Muscle of back (tissue), 11 donors: Measurements from ENCODE around the gene PIK3C2G. TPM values are rescaled to one million over a fixed set of nuclear protein-coding genes. Genes with fewer than 3 reads are reported as not detected.

Source experiments
- DNase-seq, 3 donors: peaks; one replicate each; pipeline versions ENCODE4 v3.0.0 to v3.0.0-alpha.2; 2013
- polyA plus RNA-seq, 10 donors: library from polyadenylated mRNA; unstranded; fragments of 120-200 nt; gene quantifications; one replicate each; pipeline ENCODE4 v1.2.1, GENCODE V29; 2013; ENCODE audit not compliant: insufficient read length in 10 of 10

PIK3C2G gene
- polyA plus RNA-seq, 10 donors, result 0.08 to 1.9 (median 0.26) TPM; not detected in 1

DNA sequence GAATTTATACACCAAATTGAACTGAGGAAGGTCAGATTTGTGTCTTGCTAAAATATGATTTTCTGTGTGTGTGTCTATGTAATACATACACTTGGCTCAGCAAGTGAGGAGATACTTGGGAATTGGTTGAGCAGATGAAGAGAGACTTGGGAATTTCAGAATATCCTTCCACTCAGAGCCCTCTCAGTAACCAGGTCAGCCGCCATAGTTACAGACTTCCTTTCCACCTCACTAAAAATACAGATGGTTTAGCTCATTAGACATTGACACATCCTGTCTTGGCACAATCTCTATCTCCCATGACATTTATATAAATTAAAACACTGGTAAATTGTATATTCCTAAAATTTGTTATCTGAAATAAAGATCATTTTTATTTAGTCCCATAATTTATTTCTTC is 15.9 kb downstream of the PIK3C2G start:
- no peak for DNase-seq

DNA sequence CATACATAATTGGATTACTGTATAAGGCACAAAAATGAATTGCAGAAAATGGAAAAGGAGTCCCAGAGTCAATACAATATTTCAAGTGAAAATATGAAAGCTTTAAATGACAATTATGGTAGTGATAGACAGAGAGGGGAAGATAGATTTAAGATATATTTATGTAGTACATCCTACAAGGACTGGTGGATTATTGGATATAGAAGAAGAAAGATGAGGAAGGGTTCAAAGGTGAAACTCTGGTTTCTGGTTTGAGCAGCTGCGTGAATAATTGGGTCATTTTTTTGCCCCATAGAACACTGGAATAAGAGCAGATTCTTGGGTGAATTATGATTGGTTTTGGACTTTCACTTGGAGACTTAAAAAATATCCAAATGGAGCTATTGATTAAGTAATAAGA is 19.4 kb downstream of the PIK3C2G start:
- DNase-seq, result no peak

DNA sequence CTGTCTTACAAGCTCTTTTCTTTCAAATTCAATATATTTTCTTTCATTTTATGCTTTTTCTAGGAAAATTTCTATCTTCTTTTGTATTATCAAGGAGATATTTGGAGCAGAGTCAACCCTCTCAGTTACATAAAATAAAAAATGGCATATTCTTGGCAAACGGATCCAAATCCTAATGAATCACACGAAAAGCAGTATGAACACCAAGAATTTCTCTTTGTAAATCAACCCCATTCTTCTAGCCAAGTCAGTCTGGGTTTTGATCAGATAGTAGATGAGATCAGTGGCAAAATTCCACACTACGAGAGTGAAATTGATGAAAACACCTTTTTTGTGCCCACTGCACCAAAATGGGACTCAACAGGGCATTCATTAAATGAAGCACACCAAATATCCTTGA is 20.6 kb downstream of the PIK3C2G start:
- no peak for DNase-seq

DNA sequence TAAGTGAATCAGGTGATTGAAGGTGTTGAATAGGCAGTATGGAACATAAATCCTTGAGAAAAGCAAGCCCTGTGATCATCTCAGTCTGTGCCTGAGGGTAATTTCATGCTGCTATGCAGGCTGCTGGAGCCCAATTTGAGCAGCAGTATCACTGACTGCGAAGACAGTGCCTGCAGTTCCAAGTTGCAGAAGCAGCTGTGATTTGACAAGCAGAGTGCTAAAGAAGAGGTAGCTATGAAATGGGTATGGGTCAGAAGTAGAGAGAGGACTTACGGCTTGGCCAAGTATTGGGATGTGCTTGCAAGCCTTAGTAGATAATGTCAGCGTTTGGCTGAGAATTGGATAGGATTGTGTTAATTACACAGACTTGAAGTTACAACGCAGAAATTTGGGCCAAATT is 22.5 kb downstream of the PIK3C2G start:
- DNase-seq, result peak in 1 of 3 donors; percentile 60

DNA sequence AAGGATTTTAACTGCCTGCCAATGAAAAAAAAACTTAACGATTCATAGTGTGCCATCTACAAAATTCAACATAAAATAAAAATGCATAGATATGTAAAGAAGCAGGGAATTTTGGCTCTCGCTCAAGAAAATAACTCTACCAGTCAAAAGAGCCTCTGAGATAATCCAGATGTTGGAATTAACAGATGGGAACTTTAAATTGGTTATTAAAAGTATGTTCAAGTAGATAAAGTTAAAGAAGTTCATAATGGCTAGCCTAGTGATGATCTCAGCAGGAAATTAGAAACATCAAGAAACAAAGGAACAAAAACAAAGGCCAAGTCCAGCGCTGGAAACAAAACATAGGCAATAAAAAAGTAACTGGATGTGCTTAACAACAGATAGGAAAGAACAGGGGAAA is 23.1 kb downstream of the PIK3C2G start:
- peak in 1 of 3 donors; percentile 75 for DNase-seq

DNA sequence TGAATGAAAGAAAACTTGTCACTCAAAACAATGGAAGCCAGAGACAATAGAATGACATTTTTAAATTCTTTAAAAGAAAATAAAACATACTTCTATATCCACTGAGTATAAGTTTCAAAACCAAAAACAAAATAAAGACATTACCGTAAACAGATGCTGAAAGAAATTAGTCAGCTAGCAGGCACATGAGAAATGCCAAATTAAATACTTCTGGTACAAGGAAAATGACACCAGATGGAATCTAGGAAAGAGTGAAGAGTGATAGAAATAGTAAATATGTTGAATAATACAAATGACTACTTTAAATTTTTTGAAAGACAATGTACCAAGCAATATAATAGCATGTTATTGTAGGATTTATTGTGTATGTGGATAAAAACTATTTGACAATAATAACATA is 23.8 kb downstream of the PIK3C2G start:
- DNase-seq, result no peak

- DNase-seq, result no peak
Measured at GRCh38 chr12:18290386-18290785, 29.1 kb downstream of the PIK3C2G start.

- no peak for DNase-seq
Measured at GRCh38 chr12:18294889-18295288, 33.6 kb downstream of the PIK3C2G start.

- DNase-seq, result no peak
Measured at GRCh38 chr12:18296201-18296908, 35.0 kb downstream of the PIK3C2G start.

DNA sequence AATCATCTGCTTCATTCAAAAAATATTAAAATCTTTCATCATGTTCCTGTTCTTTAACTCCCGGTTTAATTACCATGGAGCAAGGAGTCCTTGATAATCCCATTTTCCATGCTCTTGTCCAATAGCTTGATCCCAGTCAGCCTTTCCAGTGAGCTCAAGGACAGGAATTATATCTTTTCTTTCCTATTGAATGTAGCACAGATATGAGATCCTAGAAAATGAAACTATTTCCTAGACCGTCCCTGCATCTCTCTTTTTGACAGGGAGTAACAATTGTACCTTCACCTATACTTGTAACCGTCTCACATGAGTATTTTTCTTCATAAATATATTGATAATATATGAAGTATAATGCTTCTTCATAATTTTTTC is 35.6 kb downstream of the PIK3C2G start:
- DNase-seq, result no peak

DNA sequence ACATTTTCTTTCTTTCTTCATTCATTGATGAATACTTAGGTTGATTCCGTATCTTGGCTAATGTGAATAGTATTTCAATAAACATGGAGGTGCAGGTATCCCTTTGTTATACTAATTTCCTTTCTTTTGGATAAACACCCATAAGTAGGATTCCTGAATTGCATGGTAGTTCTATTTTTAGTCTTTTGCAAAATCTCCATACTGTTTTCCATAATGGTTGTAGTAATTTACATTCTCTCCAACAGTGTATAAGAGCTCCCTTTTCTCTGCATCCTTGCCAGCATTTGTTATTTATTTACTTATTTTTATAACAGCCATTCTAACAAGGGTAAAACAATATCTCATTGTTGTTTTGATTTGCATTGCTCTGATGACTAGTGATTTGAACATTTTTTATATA is 36.6 kb downstream of the PIK3C2G start:
- DNase-seq, result no peak

DNA sequence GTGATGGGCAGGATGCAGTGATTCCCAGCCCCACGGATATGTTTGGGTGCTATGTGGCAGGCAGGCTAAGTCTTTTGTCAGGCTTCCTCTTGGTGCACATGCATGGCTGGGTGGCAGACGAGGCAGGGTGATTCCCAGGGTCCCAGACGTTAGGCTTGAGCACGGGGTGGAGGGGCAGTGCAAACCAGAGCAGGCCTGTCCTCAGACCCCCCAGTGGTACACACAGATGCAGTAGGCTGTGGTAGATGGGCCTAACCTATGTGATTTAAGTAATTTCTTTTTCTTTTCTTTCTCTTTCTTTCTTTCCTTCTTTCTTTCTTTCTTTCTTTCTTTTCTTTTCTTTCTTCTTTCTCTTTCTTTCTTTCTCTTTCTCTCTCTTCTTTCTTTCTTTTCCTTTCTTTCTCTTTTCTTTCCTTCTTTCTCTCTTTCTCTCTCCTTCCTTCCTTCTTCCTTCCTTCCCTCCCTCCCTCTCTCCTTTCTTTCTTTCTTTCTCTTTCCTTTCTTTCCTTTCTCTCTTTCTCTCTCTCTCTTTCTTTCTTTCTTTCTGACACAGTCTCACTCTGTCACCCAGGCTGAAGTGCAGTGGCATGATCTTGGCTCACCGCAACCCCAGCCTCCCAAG is 41.6 kb downstream of the PIK3C2G start:
- no peak for DNase-seq

DNA sequence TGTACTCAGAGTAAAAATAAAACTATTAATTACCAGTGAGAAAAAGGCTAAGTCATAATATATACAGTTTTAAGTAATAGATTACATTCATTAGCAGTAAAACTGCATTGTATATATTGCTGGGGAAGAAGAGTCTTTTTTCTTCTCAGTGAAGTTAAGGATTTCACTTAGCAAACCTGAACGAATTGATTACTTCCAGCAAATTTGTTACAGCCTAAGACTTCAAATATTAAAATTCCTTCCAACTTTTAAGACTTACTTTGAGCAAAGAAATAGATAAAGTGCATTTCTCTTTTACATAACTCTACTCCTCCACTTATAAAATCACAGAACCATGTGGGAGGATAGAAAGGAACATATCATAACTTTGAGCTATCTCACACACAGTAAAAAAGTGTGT is 43.3 kb downstream of the PIK3C2G start:
- DNase-seq, result no peak

GRCh38 chr12:18306311-18306710 is 45.0 kb downstream of the PIK3C2G start:
- DNase-seq, result no peak

- DNase-seq, result no peak
Measured at GRCh38 chr12:18313306-18313705, 52.0 kb downstream of the PIK3C2G start.

DNA sequence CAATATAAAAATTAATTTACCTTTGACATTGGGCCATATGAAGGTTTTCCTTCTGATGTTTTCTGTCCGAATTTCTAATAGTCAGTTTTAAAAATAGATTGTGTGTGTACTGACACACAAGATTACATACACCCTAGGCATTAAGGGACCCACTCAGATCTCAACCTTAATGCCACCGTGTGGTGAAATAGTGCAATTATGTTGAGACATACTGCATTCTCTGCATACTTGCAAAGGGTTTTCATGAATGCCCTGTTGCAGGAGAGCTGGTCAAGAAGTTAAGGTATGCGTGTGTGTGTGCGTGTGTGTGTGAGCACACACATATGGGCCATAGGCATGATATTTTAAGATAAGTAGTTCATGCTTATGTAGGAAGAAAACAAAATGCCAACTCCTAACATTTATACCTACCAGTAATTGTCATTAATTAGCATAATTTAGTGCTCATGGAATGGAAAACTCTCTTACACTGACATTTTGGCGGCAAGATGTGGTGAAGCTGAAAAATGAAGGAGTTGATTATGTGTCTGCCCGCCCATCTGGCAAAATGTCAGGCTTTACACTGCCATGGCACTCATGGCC is 58.8 kb downstream of the PIK3C2G start:
- peak in 2 of 3 donors; percentile 34 to 49 for DNase-seq

GRCh38 chr12:18320976-18321375 is 59.7 kb downstream of the PIK3C2G start:
- DNase-seq, result no peak

DNA sequence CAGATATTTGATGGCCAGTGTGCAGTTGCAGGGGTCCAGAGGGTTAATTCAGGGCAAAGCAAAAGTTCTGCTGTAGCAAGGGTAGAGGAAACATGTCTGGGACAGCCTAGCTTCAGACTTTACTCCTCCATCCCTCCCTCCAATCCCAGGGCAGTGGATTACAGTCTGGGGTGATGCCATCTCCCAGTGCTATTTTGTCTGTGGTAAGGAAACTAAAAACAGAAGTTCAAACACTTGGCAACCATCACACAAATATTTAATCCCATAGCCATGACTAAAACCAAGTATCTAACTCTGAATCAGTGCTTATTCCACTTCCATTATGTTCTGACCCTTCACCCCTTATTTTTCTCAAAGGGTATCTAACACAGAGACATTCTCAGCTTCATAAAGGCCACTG is 61.8 kb downstream of the PIK3C2G start:
- DNase-seq, result no peak

DNA sequence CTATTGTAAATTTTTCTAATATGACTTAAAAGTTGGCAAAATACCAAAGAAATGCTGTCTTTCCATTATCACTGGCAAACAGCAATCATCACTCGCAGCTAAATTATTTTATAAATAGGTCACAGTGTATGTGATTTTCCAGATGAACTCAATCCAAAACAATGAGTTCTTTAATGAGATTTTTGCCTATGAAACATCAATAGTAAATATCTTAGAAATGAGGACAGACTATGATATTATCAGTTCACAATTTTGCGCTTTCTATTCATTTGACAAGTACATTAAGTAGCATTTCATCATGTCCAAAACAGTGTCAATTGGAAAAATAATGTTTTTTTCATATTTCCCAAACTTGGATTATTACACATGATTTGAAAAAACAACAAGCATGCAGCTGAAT is 65.7 kb downstream of the PIK3C2G start:
- DNase-seq, result peak in 2 of 3 donors; percentile 19 to 41

DNA sequence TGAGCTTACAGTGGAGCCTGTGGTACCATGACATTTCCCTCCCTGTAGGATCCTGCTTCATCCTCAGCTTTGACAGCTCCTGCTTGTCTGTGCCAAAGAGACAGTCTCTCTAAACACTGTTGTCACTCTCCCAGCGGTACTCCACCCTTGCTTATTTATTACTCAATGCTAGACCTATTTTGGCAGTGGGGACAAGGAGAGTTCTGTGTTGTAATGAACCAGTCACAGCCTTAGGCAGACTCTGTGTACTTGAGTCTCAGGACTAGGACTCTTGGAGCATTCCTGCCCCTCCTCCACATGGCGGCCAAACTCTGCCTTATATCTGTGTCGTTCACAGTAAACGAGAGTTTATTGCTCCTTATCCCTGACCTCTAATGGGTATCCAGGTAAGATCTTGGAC is 70.9 kb downstream of the PIK3C2G start:
- peak in 1 of 3 donors; percentile 25 for DNase-seq

- no peak for DNase-seq
Measured at GRCh38 chr12:18339633-18340032, 78.3 kb downstream of the PIK3C2G start.

DNA sequence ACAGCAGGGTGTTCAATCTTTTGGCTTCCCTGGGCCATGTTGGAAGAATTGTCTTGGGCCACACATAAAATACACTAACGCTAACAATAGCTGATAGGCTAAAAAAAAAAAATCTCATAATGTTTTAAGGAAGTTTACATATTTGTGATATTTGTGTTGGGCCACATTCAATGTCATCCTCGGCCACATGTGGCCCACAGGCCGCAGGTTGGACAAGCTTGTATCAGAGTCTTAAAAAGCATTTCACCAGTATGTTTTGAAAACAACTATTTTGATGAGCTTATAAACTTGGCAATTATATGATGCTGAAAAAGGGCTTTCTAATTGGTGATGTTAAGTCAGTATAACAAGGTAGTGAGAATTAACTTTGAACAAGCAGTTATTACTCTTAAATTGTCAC is 78.9 kb downstream of the PIK3C2G start:
- no peak for DNase-seq

GRCh38 chr12:18340786-18341185 is 79.5 kb downstream of the PIK3C2G start:
- DNase-seq, result peak in 1 of 3 donors; percentile 60
